Heart left ventricle (tissue), 13 donors: ENCODE data around the gene DCAF8L2.

Experiments used
- POLR2A ChIP-seq, 2 donors: fragments of 450-650 bp; IDR thresholded peaks; one replicate each; pipeline ENCODE4 v1.6.1; 2017; ENCODE audit warnings: antibody characterized with exemption in 2 of 2, mild to moderate bottlenecking in 2 of 2, moderate library complexity in 2 of 2
- TF ChIP-seq, protein P1 (sequence below), 12 donors: fragments of 200-600 bp; sonication (generic) in 4 of 12; IDR thresholded peaks; one replicate each; pipeline versions ENCODE4 v1.5.0 to v1.8.0; 2018 to 2022; ENCODE audit warnings: antibody characterized with exemption in 12 of 12, mild to moderate bottlenecking in 5 of 12
- donor health status: ischemic (EF 13 %, LVEDD 7.1; RV severe dilation, severe dysfunction).
- donor health status: DM: no; HTN: yes; CAD: no.
- donor health status: DM: no; HTN: no; CAD: no.
- donor health status: ischemic (EF 25% LVEDD 6.9; RV normal size, moderate dysfunction).
- donor health status: ischemic (EF 25% LVEDD 5.7; RV mildly dilated, moderate dysfunction).
- donor health status: ischemic (EF 35%, LVEDD 5.7; RV mildly dilated, moderate dysfunction).
- donor health status: nonischemic (EF 11% LVEDD 7.7; RV severe dilation, severe dysfunction).
- donor health status: DM: yes; HTN: yes; CAD: no.
- donor health status: PGD.
- donor health status: ischemic (EF 29% LVEDD 5.4; RV normal size, mild dysfunction).
- donor health status: nonischemic (EF 23%, LVEDD 6.1; RV moderate dilation, normal function).

GRCh38 chrX:27740933-27741332 is 150.8 kb downstream of the DCAF8L2 start:
- TF ChIP-seq, protein P1, sequence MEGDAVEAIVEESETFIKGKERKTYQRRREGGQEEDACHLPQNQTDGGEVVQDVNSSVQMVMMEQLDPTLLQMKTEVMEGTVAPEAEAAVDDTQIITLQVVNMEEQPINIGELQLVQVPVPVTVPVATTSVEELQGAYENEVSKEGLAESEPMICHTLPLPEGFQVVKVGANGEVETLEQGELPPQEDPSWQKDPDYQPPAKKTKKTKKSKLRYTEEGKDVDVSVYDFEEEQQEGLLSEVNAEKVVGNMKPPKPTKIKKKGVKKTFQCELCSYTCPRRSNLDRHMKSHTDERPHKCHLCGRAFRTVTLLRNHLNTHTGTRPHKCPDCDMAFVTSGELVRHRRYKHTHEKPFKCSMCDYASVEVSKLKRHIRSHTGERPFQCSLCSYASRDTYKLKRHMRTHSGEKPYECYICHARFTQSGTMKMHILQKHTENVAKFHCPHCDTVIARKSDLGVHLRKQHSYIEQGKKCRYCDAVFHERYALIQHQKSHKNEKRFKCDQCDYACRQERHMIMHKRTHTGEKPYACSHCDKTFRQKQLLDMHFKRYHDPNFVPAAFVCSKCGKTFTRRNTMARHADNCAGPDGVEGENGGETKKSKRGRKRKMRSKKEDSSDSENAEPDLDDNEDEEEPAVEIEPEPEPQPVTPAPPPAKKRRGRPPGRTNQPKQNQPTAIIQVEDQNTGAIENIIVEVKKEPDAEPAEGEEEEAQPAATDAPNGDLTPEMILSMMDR (IDR thresholded peaks at IDR 0.05) = no peak
- TF ChIP-seq POLR2A (IDR thresholded peaks at IDR 0.05) = no peak
